HEK293 (cell line): Measurements from ENCODE around the gene RXFP4.

Experiments used
- CTCF ChIA-PET: fragments of 350-600 bp; formaldehyde crosslinking; extraction: SDS; loops from one replicate; lab custom pipeline; 2021; ENCODE audit warnings: antibody characterized with exemption; lab: Yijun Ruan, JAX
- POLR2A ChIA-PET: fragments of 300-600 bp; formaldehyde crosslinking; extraction: SDS; loops from one replicate; lab custom pipeline; 2020; ENCODE audit warnings: antibody characterized with exemption, inconsistent platforms; lab: Yijun Ruan, JAX
- H3K27ac ChIP-seq: fragments of 200-500 bp; sonication (Bioruptor generic); 2 replicates; pipeline ENCODE4 v1.5.1; 2014; ENCODE audit warnings: low read depth, low read length, control low read depth, inconsistent platforms; ENCODE audit errors: extremely low read depth
- H3K36me3 ChIP-seq, 2 experiments: fragments of 200-500 bp in 1 of 2; sonication (Bioruptor generic) in 1 of 2; 1 replicate in 1 of 2; 2 replicates in 1 of 2; pipeline ENCODE4 v1.5.1; 2014 to 2017; ENCODE audit warnings: inconsistent platforms in 2 of 2, low read length in 2 of 2; ENCODE audit not compliant: control insufficient read depth in 2 of 2, insufficient read depth in 1 of 2
- H3K4me1 ChIP-seq: fragments of 200-500 bp; sonication (Bioruptor generic); 2 replicates; pipeline ENCODE4 v1.5.1; 2014; ENCODE audit warnings: mild to moderate bottlenecking, low read length, inconsistent platforms; ENCODE audit not compliant: control insufficient read depth, insufficient read depth
- H3K4me3 ChIP-seq: 2 replicates; pipeline ENCODE4 v1.5.1; 2011; ENCODE audit warnings: low read depth, mild to moderate bottlenecking, control low read depth, low read length, moderate library complexity
- H3K9me3 ChIP-seq: fragments of 200-500 bp; sonication (Bioruptor generic); 2 replicates; pipeline ENCODE4 v1.5.1; 2014; ENCODE audit warnings: low read depth, low read length, inconsistent platforms; ENCODE audit not compliant: control insufficient read depth, insufficient read depth
- HOXC10 ChIP-seq: sonication (generic); formaldehyde crosslinking; IDR thresholded peaks from 2 replicates; pipeline ENCODE4 v1.8.1; 2023; ENCODE audit warnings: mild to moderate bottlenecking, missing genetic modification reagents
- KLF16 ChIP-seq: fragments of 450-650 bp; formaldehyde crosslinking; IDR thresholded peaks from 2 replicates; pipeline ENCODE4 v1.5.1; 2017; ENCODE audit warnings: missing biosample characterization, missing genetic modification characterization
- PRDM10 ChIP-seq: fragments of 450-650 bp; formaldehyde crosslinking; IDR thresholded peaks from 2 replicates; pipeline ENCODE4 v1.5.1; 2016; ENCODE audit warnings: missing biosample characterization, missing genetic modification characterization
- PRDM4 ChIP-seq: fragments of 450-650 bp; formaldehyde crosslinking; IDR thresholded peaks from 2 replicates; pipeline ENCODE4 v1.5.1; 2017; ENCODE audit warnings: missing biosample characterization, missing genetic modification characterization
- REST ChIP-seq: fragments of 450-650 bp; formaldehyde crosslinking; IDR thresholded peaks from 2 replicates; pipeline ENCODE4 v1.5.1; 2016; ENCODE audit warnings: missing biosample characterization, missing genetic modification characterization
- SCRT1 ChIP-seq: fragments of 450-650 bp; formaldehyde crosslinking; IDR thresholded peaks from 2 replicates; pipeline ENCODE4 v1.5.1; 2016; ENCODE audit warnings: missing biosample characterization, missing genetic modification characterization, borderline replicate concordance
- ZBTB26 ChIP-seq: fragments of 450-650 bp; formaldehyde crosslinking; optimal IDR thresholded peaks from 2 replicates; pipeline ENCODE3; 2016; ENCODE audit warnings: missing biosample characterization, mild to moderate bottlenecking, missing genetic modification characterization
- ZFP41 ChIP-seq: fragments of 450-650 bp; formaldehyde crosslinking; IDR thresholded peaks from 2 replicates; pipeline ENCODE4 v1.5.1; 2016; ENCODE audit warnings: missing biosample characterization, missing genetic modification characterization, borderline replicate concordance
- ZIC2 ChIP-seq: fragments of 450-650 bp; formaldehyde crosslinking; IDR thresholded peaks from 2 replicates; pipeline ENCODE4 v1.5.1; 2016; ENCODE audit warnings: missing biosample characterization, missing genetic modification characterization
- ZNF157 ChIP-seq: fragments of 450-650 bp; formaldehyde crosslinking; IDR thresholded peaks from 2 replicates; pipeline ENCODE4 v1.5.1; 2016; ENCODE audit warnings: missing biosample characterization, missing genetic modification characterization
- ZNF16 ChIP-seq: fragments of 450-650 bp; formaldehyde crosslinking; IDR thresholded peaks from 2 replicates; pipeline ENCODE4 v1.5.1; 2016; ENCODE audit warnings: low read depth, missing biosample characterization, missing genetic modification characterization
- ZNF174 ChIP-seq: fragments of 450-650 bp; formaldehyde crosslinking; IDR thresholded peaks from 2 replicates; pipeline ENCODE4 v1.5.0; 2017; ENCODE audit warnings: missing biosample characterization, mild to moderate bottlenecking, missing genetic modification characterization
- ZNF23 ChIP-seq: fragments of 450-650 bp; formaldehyde crosslinking; IDR thresholded peaks from 2 replicates; pipeline ENCODE4 v1.5.1; 2016; ENCODE audit warnings: missing biosample characterization, missing genetic modification characterization, borderline replicate concordance
- ZNF280D ChIP-seq: fragments of 450-650 bp; formaldehyde crosslinking; IDR thresholded peaks from 2 replicates; pipeline ENCODE4 v1.5.1; 2016; ENCODE audit warnings: missing biosample characterization, missing genetic modification characterization
- ZNF362 ChIP-seq: fragments of 450-650 bp; formaldehyde crosslinking; IDR thresholded peaks from 2 replicates; pipeline ENCODE4 v1.5.1; 2016; ENCODE audit warnings: missing biosample characterization, missing genetic modification characterization
- ZNF37A ChIP-seq: fragments of 450-650 bp; IDR thresholded peaks from 2 replicates; pipeline ENCODE4 v1.5.1; 2018; ENCODE audit warnings: missing biosample characterization, missing genetic modification characterization
- ZNF416 ChIP-seq: fragments of 450-650 bp; formaldehyde crosslinking; IDR thresholded peaks from 2 replicates; pipeline ENCODE4 v1.5.1; 2016; ENCODE audit warnings: missing biosample characterization, missing genetic modification characterization
- ZNF501 ChIP-seq: fragments of 450-650 bp; formaldehyde crosslinking; IDR thresholded peaks from 2 replicates; pipeline ENCODE4 v1.5.1; 2016; ENCODE audit warnings: missing biosample characterization, missing genetic modification characterization
- ZNF549 ChIP-seq: fragments of 450-650 bp; IDR thresholded peaks from 2 replicates; pipeline ENCODE4 v1.5.1; 2018; ENCODE audit warnings: missing biosample characterization, missing genetic modification characterization, mild to moderate bottlenecking, inconsistent platforms, moderate library complexity
- ZNF600 ChIP-seq: fragments of 450-650 bp; formaldehyde crosslinking; IDR thresholded peaks from 2 replicates; pipeline ENCODE4 v1.5.1; 2016; ENCODE audit warnings: missing biosample characterization, missing genetic modification characterization
- ZNF610 ChIP-seq: fragments of 450-650 bp; formaldehyde crosslinking; IDR thresholded peaks from 2 replicates; pipeline ENCODE4 v1.5.1; 2016; ENCODE audit warnings: missing biosample characterization, missing genetic modification characterization, borderline replicate concordance
- ZNF623 ChIP-seq: fragments of 450-650 bp; formaldehyde crosslinking; IDR thresholded peaks from 2 replicates; pipeline ENCODE4 v1.5.1; 2016; ENCODE audit warnings: missing biosample characterization, missing genetic modification characterization
- ZNF626 ChIP-seq: fragments of 450-650 bp; sonication (Bioruptor Pico); formaldehyde crosslinking; IDR thresholded peaks from 2 replicates; pipeline ENCODE4 v1.5.1; 2018; ENCODE audit warnings: missing biosample characterization, missing genetic modification characterization, inconsistent platforms

Gene RXFP4

GRCh38 chr1:155910621-155911121, 30.8 kb upstream of the RXFP4 start:
- peaks cover 73 to 78% of the 10 kb centered on the region in 2 experiments for H3K36me3 ChIP-seq
- POLR2A ChIA-PET: no interaction called here
- H3K9me3 ChIP-seq: no peaks in the 10 kb centered on the region
- peak overlapping the region; percentile 11; the same call in 1 of the 2 replicates for H3K27ac ChIP-seq
- no peaks in the 10 kb centered on the region for H3K4me1 ChIP-seq
- H3K4me3 ChIP-seq: peak overlapping the region; percentile 89
- CTCF ChIA-PET: interaction anchor here (0.6 kb wide), 1 partner anchor 13 kb away, joined by 3 read pairs; no protein-coding TSS in a partner anchor
- no peak for TF ChIP-seq ZFP41 (tag by site-specific recombination)
- TF ChIP-seq ZNF610: no peak
- TF ChIP-seq ZBTB26 (tag by site-specific recombination): peak; percentile 5
- TF ChIP-seq ZNF600 (tag by site-specific recombination): peak; percentile 37; the same call in 1 of the 2 replicates
- no peak for TF ChIP-seq ZNF501
- no peak for TF ChIP-seq ZIC2
- TF ChIP-seq ZNF174 (tag by site-specific recombination): no peak
- TF ChIP-seq ZNF626 (tag by site-specific recombination): no peak
- TF ChIP-seq ZNF16 (tag by site-specific recombination): no peak
- TF ChIP-seq ZNF37A: no peak
- TF ChIP-seq PRDM10 (tag by site-specific recombination): peak; percentile 68
- TF ChIP-seq SCRT1 (tag by site-specific recombination): no peak
- TF ChIP-seq HOXC10 (CRISPR knock-in tag): no peak
- TF ChIP-seq REST (tag by site-specific recombination): no peak
- no peak for TF ChIP-seq ZNF623 (tag by site-specific recombination)
- TF ChIP-seq PRDM4 (tag by site-specific recombination): no peak
- no peak for TF ChIP-seq ZNF416 (tag by site-specific recombination)
- TF ChIP-seq ZNF549: no peak
- TF ChIP-seq ZNF23: no peak
- TF ChIP-seq ZNF362 (tag by site-specific recombination): no peak
- no peak for TF ChIP-seq KLF16 (tag by site-specific recombination)
- TF ChIP-seq ZNF157 (tag by site-specific recombination): no peak
- TF ChIP-seq ZNF280D (tag by site-specific recombination): no peak
